Hepatocyte (in vitro differentiated cells): ENCODE data around the gene OR2A2. TPM values are rescaled to one million over a fixed set of nuclear protein-coding genes. Genes with fewer than 3 reads are reported as not detected.

Experiments
- DNase-seq: peaks from one replicate; pipeline ENCODE4 v3.0.0-alpha.2; 2016; ENCODE audit warnings: low spot score
- H2AFZ ChIP-seq: fragments of 200-600 bp; sonication (generic); 2 replicates; pipeline ENCODE4 v1.6.0; 2016; ENCODE audit warnings: antibody characterized with exemption, mild to moderate bottlenecking
- H3K27ac ChIP-seq: fragments of 200-600 bp; sonication (generic); 2 replicates; pipeline ENCODE4 v1.5.1; 2016; ENCODE audit warnings: mild to moderate bottlenecking
- H3K27me3 ChIP-seq: fragments of 200-600 bp; sonication (generic); 2 replicates; pipeline ENCODE4 v1.6.1; 2016
- H3K36me3 ChIP-seq: fragments of 200-600 bp; sonication (generic); replicated peaks from 2 replicates; pipeline ENCODE4 v1.5.1; 2016; ENCODE audit warnings: low read depth; ENCODE audit not compliant: insufficient read depth
- H3K4me1 ChIP-seq: fragments of 200-600 bp; sonication (generic); 2 replicates; pipeline ENCODE4 v1.5.1; 2016; ENCODE audit warnings: mild to moderate bottlenecking, moderate library complexity; ENCODE audit not compliant: insufficient read depth
- H3K4me2 ChIP-seq: fragments of 200-600 bp; sonication (generic); 2 replicates; pipeline ENCODE4 v1.6.0; 2016
- H3K4me3 ChIP-seq: fragments of 200-600 bp; sonication (generic); 2 replicates; pipeline ENCODE4 v1.5.1; 2016; ENCODE audit warnings: mild to moderate bottlenecking
- H3K79me2 ChIP-seq: fragments of 200-600 bp; sonication (generic); 2 replicates; pipeline ENCODE4 v1.6.0; 2017; ENCODE audit warnings: mild to moderate bottlenecking
- H3K9me2 ChIP-seq: fragments of 200-600 bp; sonication (generic); replicated peaks from 2 replicates; pipeline ENCODE4 v1.6.0; 2017; ENCODE audit warnings: mild to moderate bottlenecking; ENCODE audit not compliant: insufficient read depth
- H3K9me3 ChIP-seq: fragments of 200-600 bp; sonication (generic); 2 replicates; pipeline ENCODE4 v1.5.1; 2016; ENCODE audit warnings: low read depth, mild to moderate bottlenecking
- H4K20me1 ChIP-seq: fragments of 200-600 bp; sonication (generic); 2 replicates; pipeline ENCODE4 v1.6.0; 2016; ENCODE audit warnings: mild to moderate bottlenecking; ENCODE audit not compliant: insufficient read depth, poor library complexity, severe bottlenecking
- EZH2 ChIP-seq: fragments of 200-600 bp; sonication (generic); IDR thresholded peaks from 2 replicates; pipeline ENCODE4 v1.6.1; 2016; ENCODE audit warnings: antibody characterized with exemption, mild to moderate bottlenecking, borderline replicate concordance
- EZH2phosphoT487 ChIP-seq: fragments of 200-600 bp; sonication (generic); IDR thresholded peaks from one replicate; pipeline ENCODE4 v1.6.1; 2018; ENCODE audit warnings: antibody characterized with exemption, mild to moderate bottlenecking, low read depth, moderate library complexity; ENCODE audit not compliant: unreplicated experiment, severe bottlenecking
- WGBS: methylation state at CpG from one replicate; pipeline ENCODE4 v1.1.6; 2016; ENCODE audit warnings: low lambda C conversion rate; ENCODE audit errors: missing lambda C conversion rate; 5-methylcytosine and 5-hydroxymethylcytosine counted together
- polyA plus RNA-seq: library from polyadenylated mRNA; unstranded; fragments of >200 nt; fragmentation: Nextera tagmentation; extraction: Ambion mirVana; gene quantifications from 2 replicates; pipeline ENCODE4 v1.2.1, GENCODE V29; 2016
- small RNA-seq: library from RNA; depleted of rRNA; stranded (forward); fragments of <200 nt; gene quantifications from one replicate; pipeline ENCODE3, GENCODE V24; 2014
- total RNA-seq: library from RNA; depleted of rRNA; stranded (reverse); fragments of >200 nt; gene quantifications from 2 replicates; pipeline ENCODE4 v1.2.3, GENCODE V29; 2014
- TF ChIP-seq, protein P1 (sequence below): fragments of 200-600 bp; sonication (generic); IDR thresholded peaks from 2 replicates; pipeline ENCODE4 v1.5.1; 2016; ENCODE audit warnings: antibody characterized with exemption, mild to moderate bottlenecking; ENCODE audit not compliant: poor library complexity

Gene OR2A2
- total and polyA plus RNA-seq, 2 experiments from 2014 or later, result not detected

GRCh38 chr7:144158861-144159260, 49.5 kb downstream of the OR2A2 start:
- no peak overlapping the region for H3K4me3 ChIP-seq
- H3K36me3 ChIP-seq, result no peaks in the 10 kb centered on the region
- H3K79me2 ChIP-seq, result no peaks in the 10 kb centered on the region
- TF ChIP-seq EZH2 (no peak), EZH2phosphoT487 (no peak)
- TF ChIP-seq, protein P1, sequence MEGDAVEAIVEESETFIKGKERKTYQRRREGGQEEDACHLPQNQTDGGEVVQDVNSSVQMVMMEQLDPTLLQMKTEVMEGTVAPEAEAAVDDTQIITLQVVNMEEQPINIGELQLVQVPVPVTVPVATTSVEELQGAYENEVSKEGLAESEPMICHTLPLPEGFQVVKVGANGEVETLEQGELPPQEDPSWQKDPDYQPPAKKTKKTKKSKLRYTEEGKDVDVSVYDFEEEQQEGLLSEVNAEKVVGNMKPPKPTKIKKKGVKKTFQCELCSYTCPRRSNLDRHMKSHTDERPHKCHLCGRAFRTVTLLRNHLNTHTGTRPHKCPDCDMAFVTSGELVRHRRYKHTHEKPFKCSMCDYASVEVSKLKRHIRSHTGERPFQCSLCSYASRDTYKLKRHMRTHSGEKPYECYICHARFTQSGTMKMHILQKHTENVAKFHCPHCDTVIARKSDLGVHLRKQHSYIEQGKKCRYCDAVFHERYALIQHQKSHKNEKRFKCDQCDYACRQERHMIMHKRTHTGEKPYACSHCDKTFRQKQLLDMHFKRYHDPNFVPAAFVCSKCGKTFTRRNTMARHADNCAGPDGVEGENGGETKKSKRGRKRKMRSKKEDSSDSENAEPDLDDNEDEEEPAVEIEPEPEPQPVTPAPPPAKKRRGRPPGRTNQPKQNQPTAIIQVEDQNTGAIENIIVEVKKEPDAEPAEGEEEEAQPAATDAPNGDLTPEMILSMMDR, result no peak
- H3K9me2 ChIP-seq, result no peaks in the 10 kb centered on the region
- H3K4me2 ChIP-seq, result no peak overlapping the region
- H4K20me1 ChIP-seq, result no peaks in the 10 kb centered on the region
- H3K27ac ChIP-seq, result no peak overlapping the region
- DNase-seq, result no peak
- no peak overlapping the region for H2AFZ ChIP-seq
- peaks cover 8% of the 10 kb centered on the region for H3K27me3 ChIP-seq
- no peaks in the 10 kb centered on the region for H3K9me3 ChIP-seq
- H3K4me1 ChIP-seq, result no peaks in the 10 kb centered on the region
- 80% methylated on average over 1 of the region's 1 CpG for WGBS

Small RNAs within 50 kb of the gene (small RNA-seq; reads per million reads assigned to genes)
- not detected for gene OR2A41P

Other genes with a start within 250 kb of the OR2A2 start
- gene TCAF1, start 207.4 kb upstream of the OR2A2 start, total RNA-seq, result 118 and 121 TPM in 2 replicates
- 57.4 and 59.6 TPM in 2 replicates for gene TCAF1, start 207.4 kb upstream of the OR2A2 start, polyA plus RNA-seq
- not detected in 2 replicates for gene OR2F2, start 174.3 kb upstream of the OR2A2 start, total RNA-seq
- gene OR2F2, start 174.3 kb upstream of the OR2A2 start, polyA plus RNA-seq, result not detected in 2 replicates
- 0.04 TPM in 1 of 2 replicates, not detected in the other for gene OR2F1, start 154.7 kb upstream of the OR2A2 start, total RNA-seq
- not detected in 2 replicates for gene OR2F1, start 154.7 kb upstream of the OR2A2 start, polyA plus RNA-seq
- gene OR6B1, start 109.3 kb upstream of the OR2A2 start, total RNA-seq, result not detected in 2 replicates
- gene OR6B1, start 109.3 kb upstream of the OR2A2 start, polyA plus RNA-seq, result 0.28 TPM in 1 of 2 replicates, not detected in the other
- 0.44 and 0.77 TPM in 2 replicates for gene OR2A5, start 60.6 kb upstream of the OR2A2 start, total RNA-seq
- 0.09 and 0.10 TPM in 2 replicates for gene OR2A5, start 60.6 kb upstream of the OR2A2 start, polyA plus RNA-seq
- 0.40 TPM in 1 of 2 replicates, not detected in the other for gene OR2A25, start 39.8 kb upstream of the OR2A2 start, total RNA-seq
- gene OR2A25, start 39.8 kb upstream of the OR2A2 start, polyA plus RNA-seq, result not detected in 2 replicates
- gene OR2A12, start 23.3 kb upstream of the OR2A2 start, total RNA-seq, result 0.24 and 1.0 TPM in 2 replicates
- 0.11 and 0.42 TPM in 2 replicates for gene OR2A12, start 23.3 kb upstream of the OR2A2 start, polyA plus RNA-seq
- gene OR2A14, start 13.6 kb downstream of the OR2A2 start, total RNA-seq, result 0.27 TPM in 1 of 2 replicates, not detected in the other
- not detected in 2 replicates for gene OR2A14, start 13.6 kb downstream of the OR2A2 start, polyA plus RNA-seq
- gene CTAGE4, start 73.9 kb downstream of the OR2A2 start, total RNA-seq, result 5.5 and 5.8 TPM in 2 replicates
- 2.2 and 2.3 TPM in 2 replicates for gene CTAGE4, start 73.9 kb downstream of the OR2A2 start, polyA plus RNA-seq
- 14.5 and 17.1 TPM in 2 replicates for gene ARHGEF35, start 86.2 kb downstream of the OR2A2 start, total RNA-seq
- 16.4 and 19.3 TPM in 2 replicates for gene ARHGEF35, start 86.2 kb downstream of the OR2A2 start, polyA plus RNA-seq
- gene OR2A42, start 130.0 kb downstream of the OR2A2 start, total RNA-seq, result 0.10 TPM in 1 of 2 replicates, not detected in the other
- 0.46 TPM in 1 of 2 replicates, not detected in the other for gene OR2A42, start 130.0 kb downstream of the OR2A2 start, polyA plus RNA-seq
- gene OR2A7, start 155.2 kb downstream of the OR2A2 start, total RNA-seq, result 3.3 and 6.2 TPM in 2 replicates
- 1.6 and 1.9 TPM in 2 replicates for gene OR2A7, start 155.2 kb downstream of the OR2A2 start, polyA plus RNA-seq
- 2.5 and 5.2 TPM in 2 replicates for gene CTAGE8, start 159.7 kb downstream of the OR2A2 start, total RNA-seq
- gene CTAGE8, start 159.7 kb downstream of the OR2A2 start, polyA plus RNA-seq, result 2.8 and 3.6 TPM in 2 replicates
- 0.32 TPM in 1 of 2 replicates, not detected in the other for gene OR2A1, start 202.8 kb downstream of the OR2A2 start, total RNA-seq
- gene OR2A1, start 202.8 kb downstream of the OR2A2 start, polyA plus RNA-seq, result 0.06 and 0.22 TPM in 2 replicates
- gene ARHGEF5, start 245.8 kb downstream of the OR2A2 start, total RNA-seq, result 16.9 and 24.2 TPM in 2 replicates
- gene ARHGEF5, start 245.8 kb downstream of the OR2A2 start, polyA plus RNA-seq, result 22.9 and 23.1 TPM in 2 replicates